Measurements from ENCODE around the gene ABHD11. TPM values are rescaled to one million over a fixed set of nuclear protein-coding genes. Genes with fewer than 3 reads are reported as not detected.

ABHD11 gene
- total and polyA plus RNA-seq, 8 donors, result 11.6 to 112 (median 19.7) TPM

DNA sequence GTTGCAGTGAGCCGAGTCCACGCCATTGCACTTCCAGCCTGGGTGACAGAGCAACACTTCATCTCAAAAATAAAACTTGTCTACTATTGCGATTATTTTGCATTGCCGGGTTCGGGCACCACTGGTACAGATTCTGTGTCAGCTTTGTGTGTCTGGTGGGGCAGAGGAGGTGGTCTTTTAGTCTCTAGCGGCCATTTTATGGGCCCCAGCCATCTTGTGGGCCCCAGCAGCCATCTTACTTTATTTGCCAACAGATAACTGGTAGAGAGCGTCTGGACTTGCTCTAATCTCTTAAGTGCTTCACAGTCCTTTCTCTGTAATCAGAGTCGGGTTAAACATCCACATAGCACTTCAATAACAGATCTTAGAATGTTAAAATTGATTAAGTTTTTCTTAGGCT lies 50.3 kb downstream of the ABHD11 start:
- WGBS, 5 donors, result 92 to 95% (median 94%) methylated on average over 8 of the region's 8 CpGs
- Histone ChIP-seq H3K36me3 (peaks cover 34 to 73% (median 68%) of the 10 kb centered on the region in 4 donors), H3K27me3 (no peaks in the 10 kb centered on the region), H3K9me3 (no peaks in the 10 kb centered on the region), H3K4me3 (no peak overlapping the region), H3K27ac (no peak overlapping the region), H3K4me1 (peaks cover 4 to 22% (median 16%) of the 10 kb centered on the region in 4 donors)
- intact Hi-C loops (cut with DNase I; ENCODE audit: low total_unique reads), result no loop called here
- no peak for DNase-seq
- TF ChIP-seq EP300 (IDR thresholded peaks at IDR 0.05), result no peak
- no peak for TF ChIP-seq POLR2AphosphoS5 (IDR thresholded peaks at IDR 0.05)
- TF ChIP-seq POLR2A (IDR thresholded peaks at IDR 0.05), result no peak
- TF ChIP-seq, protein P1, sequence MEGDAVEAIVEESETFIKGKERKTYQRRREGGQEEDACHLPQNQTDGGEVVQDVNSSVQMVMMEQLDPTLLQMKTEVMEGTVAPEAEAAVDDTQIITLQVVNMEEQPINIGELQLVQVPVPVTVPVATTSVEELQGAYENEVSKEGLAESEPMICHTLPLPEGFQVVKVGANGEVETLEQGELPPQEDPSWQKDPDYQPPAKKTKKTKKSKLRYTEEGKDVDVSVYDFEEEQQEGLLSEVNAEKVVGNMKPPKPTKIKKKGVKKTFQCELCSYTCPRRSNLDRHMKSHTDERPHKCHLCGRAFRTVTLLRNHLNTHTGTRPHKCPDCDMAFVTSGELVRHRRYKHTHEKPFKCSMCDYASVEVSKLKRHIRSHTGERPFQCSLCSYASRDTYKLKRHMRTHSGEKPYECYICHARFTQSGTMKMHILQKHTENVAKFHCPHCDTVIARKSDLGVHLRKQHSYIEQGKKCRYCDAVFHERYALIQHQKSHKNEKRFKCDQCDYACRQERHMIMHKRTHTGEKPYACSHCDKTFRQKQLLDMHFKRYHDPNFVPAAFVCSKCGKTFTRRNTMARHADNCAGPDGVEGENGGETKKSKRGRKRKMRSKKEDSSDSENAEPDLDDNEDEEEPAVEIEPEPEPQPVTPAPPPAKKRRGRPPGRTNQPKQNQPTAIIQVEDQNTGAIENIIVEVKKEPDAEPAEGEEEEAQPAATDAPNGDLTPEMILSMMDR (IDR thresholded peaks at IDR 0.05), result no peak

Small RNA genes lying within 50 kb of the gene (small RNA-seq; reads per million reads assigned to genes)
- gene MIR4284 (0 reads per million in 4 donors), gene RN7SL265P (0 reads per million in 4 donors)

Other genes starting within 250 kb of the ABHD11 start
- gene BAZ1B, start 216.5 kb downstream of the ABHD11 start, total RNA-seq, result 100 to 1,000 TPM in 1 of 5 donors, 10 to 100 TPM in 4; 43.0 to 210 (median 52.2) TPM
- gene BAZ1B, start 216.5 kb downstream of the ABHD11 start, polyA plus RNA-seq, result 10 to 100 TPM in 2 of 3 donors, 1 to 10 TPM in 1; 8.9 to 18.9 (median 14.4) TPM
- gene BCL7B, start 181.1 kb downstream of the ABHD11 start, total RNA-seq, result 100 to 1,000 TPM in 1 of 5 donors, 10 to 100 TPM in 3, 1 to 10 TPM in 1; 9.0 to 105 (median 76.1) TPM
- gene BCL7B, start 181.1 kb downstream of the ABHD11 start, polyA plus RNA-seq, result 10 to 100 TPM; 39.1 to 75.6 (median 54.7) TPM
- gene TBL2, start 160.2 kb downstream of the ABHD11 start, total RNA-seq, result 100 to 1,000 TPM in 1 of 5 donors, 10 to 100 TPM in 3, 1 to 10 TPM in 1; 1.2 to 176 (median 43.0) TPM
- 10 to 100 TPM in 1 of 3 donors, 1 to 10 TPM in 2; 8.9 to 11.8 (median 9.5) TPM for gene TBL2, start 160.2 kb downstream of the ABHD11 start, polyA plus RNA-seq
- gene MLXIPL, start 114.3 kb downstream of the ABHD11 start, total RNA-seq, result 100 to 1,000 TPM in 1 of 5 donors, 10 to 100 TPM in 3, 1 to 10 TPM in 1; 4.4 to 102 (median 16.1) TPM
- 1 to 10 TPM; 2.4 to 3.1 (median 2.6) TPM for gene MLXIPL, start 114.3 kb downstream of the ABHD11 start, polyA plus RNA-seq
- under 1 TPM in 1 of 5 donors, not detected in 4; 0.55 TPM for gene VPS37D, start 71.0 kb downstream of the ABHD11 start, total RNA-seq
- gene VPS37D, start 71.0 kb downstream of the ABHD11 start, polyA plus RNA-seq, result 1 to 10 TPM; 2.2 to 2.4 (median 2.3) TPM
- gene DNAJC30, start 55.3 kb downstream of the ABHD11 start, total RNA-seq, result 10 to 100 TPM in 1 of 5 donors, 1 to 10 TPM in 3, not detected in 1; 1.2 to 11.3 (median 3.2) TPM
- 1 to 10 TPM; 5.7 to 8.2 (median 8.0) TPM for gene DNAJC30, start 55.3 kb downstream of the ABHD11 start, polyA plus RNA-seq
- 10 to 100 TPM; 17.4 to 60.4 (median 34.5) TPM for gene BUD23, start 55.2 kb downstream of the ABHD11 start, total RNA-seq
- 10 to 100 TPM; 36.7 to 71.9 (median 55.8) TPM for gene BUD23, start 55.2 kb downstream of the ABHD11 start, polyA plus RNA-seq
- gene STX1A, start 19.1 kb downstream of the ABHD11 start, total RNA-seq, result 10 to 100 TPM in 2 of 5 donors, 1 to 10 TPM in 2, not detected in 1; 3.9 to 57.2 (median 11.6) TPM
- gene STX1A, start 19.1 kb downstream of the ABHD11 start, polyA plus RNA-seq, result 1 to 10 TPM; 1.1 to 8.1 (median 4.2) TPM
- 1,000 to 10,000 TPM in 1 of 5 donors, 1 to 10 TPM in 2, under 1 TPM in 1, not detected in 1; 0.45 to 1,550 (median 2.2) TPM for gene CLDN3, start 31.5 kb upstream of the ABHD11 start, total RNA-seq
- 1 to 10 TPM in 1 of 3 donors, under 1 TPM in 1, not detected in 1; 0.62 to 1.4 TPM for gene CLDN3, start 31.5 kb upstream of the ABHD11 start, polyA plus RNA-seq
- 100 to 1,000 TPM in 1 of 5 donors, 10 to 100 TPM in 3, not detected in 1; 15.6 to 523 (median 17.3) TPM for gene CLDN4, start 92.2 kb upstream of the ABHD11 start, total RNA-seq
- gene CLDN4, start 92.2 kb upstream of the ABHD11 start, polyA plus RNA-seq, result 10 to 100 TPM in 2 of 3 donors, 1 to 10 TPM in 1; 2.4 to 51.2 (median 36.1) TPM
- 1 to 10 TPM in 2 of 5 donors, under 1 TPM in 1, not detected in 2; 0.87 to 4.8 (median 3.0) TPM for gene METTL27, start 103.7 kb upstream of the ABHD11 start, total RNA-seq
- under 1 TPM in 1 of 3 donors, not detected in 2; 0.80 TPM for gene METTL27, start 103.7 kb upstream of the ABHD11 start, polyA plus RNA-seq
- gene TMEM270, start 122.4 kb upstream of the ABHD11 start, total RNA-seq, result not detected
- not detected for gene TMEM270, start 122.4 kb upstream of the ABHD11 start, polyA plus RNA-seq